Nephron (organoid): ENCODE data around the gene CTSW.

Source experiments
- H3K27ac Mint-ChIP-seq, 3 experiments: 2 replicates each; pipeline ENCODE4 v1.8.0; 2020; ENCODE audit warnings: mixed read lengths in 3 of 3, mild to moderate bottlenecking in 2 of 3, moderate library complexity in 1 of 3
- H3K27me3 Mint-ChIP-seq: 2 replicates; pipeline ENCODE4 v1.8.0; 2021; ENCODE audit warnings: low read depth, mild to moderate bottlenecking, moderate library complexity, mixed read lengths
- H3K36me3 Mint-ChIP-seq: 2 replicates; pipeline ENCODE4 v1.8.0; 2020; ENCODE audit warnings: low read depth, mixed read lengths
- H3K4me1 Mint-ChIP-seq: 2 replicates; pipeline ENCODE4 v1.8.0; 2020; ENCODE audit warnings: mixed read lengths
- H3K4me3 Mint-ChIP-seq, 3 experiments: 2 replicates each; pipeline ENCODE4 v1.8.0; 2020; ENCODE audit warnings: mild to moderate bottlenecking in 3 of 3, mixed read lengths in 3 of 3, moderate library complexity in 2 of 3
- H3K9me3 Mint-ChIP-seq: 2 replicates; pipeline ENCODE4 v1.8.0; 2020; ENCODE audit warnings: mixed read lengths
- TF ChIP-seq, protein P1 (sequence below), 3 experiments: fragments of 200-600 bp; sonication (generic); IDR thresholded peaks; one replicate each; pipeline ENCODE4 v1.5.0; 2021; ENCODE audit warnings: antibody characterized with exemption in 3 of 3; ENCODE audit not compliant: unreplicated experiment in 3 of 3

The CTSW gene

DNA sequence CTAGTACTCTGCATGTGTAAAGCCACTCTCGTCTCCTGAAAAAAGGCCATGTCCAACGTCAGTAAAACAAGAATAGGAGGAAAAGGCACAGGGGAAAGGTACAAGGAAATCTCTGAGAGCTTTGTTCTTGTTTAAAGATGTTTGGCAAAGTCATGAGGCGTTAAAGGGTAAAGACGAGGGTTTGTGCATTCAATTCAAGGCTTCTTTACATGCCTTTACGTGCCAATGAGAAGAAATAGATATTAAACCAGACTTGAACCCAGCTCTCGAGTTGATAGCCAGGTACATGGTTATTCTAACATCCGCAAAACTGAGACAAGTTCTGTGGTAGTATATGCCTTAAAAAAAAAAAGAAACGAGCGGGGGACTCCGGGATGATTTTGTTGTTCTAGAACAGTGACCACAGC is 21.0 kb upstream of the CTSW start:
- Mint-ChIP-seq H3K4me1 (peaks cover 27% of the 10 kb centered on the region), H3K27ac (peak overlapping the region; percentile 97 to 99 (median 99)), H3K4me3 (peak overlapping the region; percentile 90 to 93 (median 92)), H3K27me3 (no peaks in the 10 kb centered on the region), H3K36me3 (peaks cover 42% of the 10 kb centered on the region), H3K9me3 (no peaks in the 10 kb centered on the region)
- TF ChIP-seq, protein P1, sequence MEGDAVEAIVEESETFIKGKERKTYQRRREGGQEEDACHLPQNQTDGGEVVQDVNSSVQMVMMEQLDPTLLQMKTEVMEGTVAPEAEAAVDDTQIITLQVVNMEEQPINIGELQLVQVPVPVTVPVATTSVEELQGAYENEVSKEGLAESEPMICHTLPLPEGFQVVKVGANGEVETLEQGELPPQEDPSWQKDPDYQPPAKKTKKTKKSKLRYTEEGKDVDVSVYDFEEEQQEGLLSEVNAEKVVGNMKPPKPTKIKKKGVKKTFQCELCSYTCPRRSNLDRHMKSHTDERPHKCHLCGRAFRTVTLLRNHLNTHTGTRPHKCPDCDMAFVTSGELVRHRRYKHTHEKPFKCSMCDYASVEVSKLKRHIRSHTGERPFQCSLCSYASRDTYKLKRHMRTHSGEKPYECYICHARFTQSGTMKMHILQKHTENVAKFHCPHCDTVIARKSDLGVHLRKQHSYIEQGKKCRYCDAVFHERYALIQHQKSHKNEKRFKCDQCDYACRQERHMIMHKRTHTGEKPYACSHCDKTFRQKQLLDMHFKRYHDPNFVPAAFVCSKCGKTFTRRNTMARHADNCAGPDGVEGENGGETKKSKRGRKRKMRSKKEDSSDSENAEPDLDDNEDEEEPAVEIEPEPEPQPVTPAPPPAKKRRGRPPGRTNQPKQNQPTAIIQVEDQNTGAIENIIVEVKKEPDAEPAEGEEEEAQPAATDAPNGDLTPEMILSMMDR (IDR thresholded peaks at IDR 0.05; ENCODE audit: unreplicated experiment in 3 of 3) = no peak

DNA sequence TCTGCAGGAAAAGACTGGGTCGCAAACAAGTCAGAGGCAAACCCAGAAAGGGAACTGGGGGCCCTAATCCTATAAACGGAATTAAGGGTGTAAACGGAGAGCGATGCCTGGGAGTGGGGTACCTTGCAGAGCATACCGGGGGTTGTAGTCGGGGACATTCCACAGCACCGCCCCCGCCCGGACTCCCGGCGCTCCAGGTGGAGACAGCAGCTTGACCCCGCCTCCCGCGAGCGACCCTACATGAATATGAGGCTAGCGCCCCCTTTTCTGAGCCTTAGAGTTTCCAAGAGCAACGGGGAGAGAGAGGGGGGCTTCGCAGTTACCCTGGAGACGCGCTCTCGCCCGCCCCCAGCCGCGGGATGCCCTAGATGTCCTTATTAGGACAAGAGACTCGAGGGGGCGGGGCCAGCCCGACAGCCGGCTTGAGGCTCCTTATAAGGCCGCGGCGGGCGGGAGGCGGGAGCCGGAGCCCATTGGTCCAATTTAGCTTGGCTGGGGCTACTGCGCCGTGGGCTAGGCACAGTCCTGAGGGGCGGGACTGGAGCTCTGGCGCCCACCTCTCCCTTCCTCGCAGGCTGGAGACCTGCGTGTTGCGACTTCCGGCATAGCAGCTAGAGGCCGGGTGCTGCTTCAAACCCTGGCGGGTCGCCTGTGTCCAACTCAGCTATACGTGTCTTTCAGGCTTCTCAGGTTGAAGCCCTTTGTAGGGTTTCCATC is 20.4 kb upstream of the CTSW start:
- Mint-ChIP-seq H3K36me3 (peaks cover 36% of the 10 kb centered on the region), H3K4me1 (peaks cover 27% of the 10 kb centered on the region), H3K27me3 (no peaks in the 10 kb centered on the region), H3K27ac (peak overlapping the region; percentile 97 to 99 (median 99)), H3K9me3 (no peaks in the 10 kb centered on the region), H3K4me3 (peak overlapping the region; percentile 90 to 93 (median 92))
- TF ChIP-seq, protein P1 (IDR thresholded peaks at IDR 0.05; ENCODE audit: unreplicated experiment in 3 of 3) = peak in 1 of 3 experiments; percentile 17

DNA sequence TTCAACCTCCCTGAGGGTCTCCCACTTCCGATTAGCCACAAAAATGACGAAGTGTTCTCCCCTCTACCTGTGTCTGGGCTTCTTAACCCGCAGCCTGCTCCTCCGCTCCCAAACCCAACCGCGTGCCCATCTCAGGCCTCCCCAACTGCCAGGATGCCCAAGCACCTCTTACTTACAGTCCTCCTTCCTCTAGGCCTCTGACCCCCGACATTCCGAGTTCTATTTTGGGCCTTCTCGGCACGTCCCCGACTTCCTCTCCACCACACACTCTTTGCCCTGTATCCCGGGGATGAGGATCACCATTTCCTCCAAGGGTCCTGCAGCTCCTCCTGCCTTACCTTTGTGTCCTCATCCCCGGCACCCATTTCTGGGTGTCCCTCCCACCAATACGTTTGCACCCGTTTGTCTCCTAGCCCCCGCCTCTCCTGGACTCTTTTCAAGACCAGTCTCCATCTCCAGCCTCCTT is 19.8 kb upstream of the CTSW start:
- H3K4me1 Mint-ChIP-seq = peaks cover 27% of the 10 kb centered on the region
- H3K9me3 Mint-ChIP-seq = no peaks in the 10 kb centered on the region
- H3K4me3 Mint-ChIP-seq = peak overlapping the region; percentile 90 to 93 (median 92)
- H3K27me3 Mint-ChIP-seq = no peaks in the 10 kb centered on the region
- peaks cover 30% of the 10 kb centered on the region for H3K36me3 Mint-ChIP-seq
- H3K27ac Mint-ChIP-seq = peak overlapping the region; percentile 97 to 99 (median 99)
- TF ChIP-seq, protein P1 (IDR thresholded peaks at IDR 0.05; ENCODE audit: unreplicated experiment in 3 of 3) = no peak

DNA sequence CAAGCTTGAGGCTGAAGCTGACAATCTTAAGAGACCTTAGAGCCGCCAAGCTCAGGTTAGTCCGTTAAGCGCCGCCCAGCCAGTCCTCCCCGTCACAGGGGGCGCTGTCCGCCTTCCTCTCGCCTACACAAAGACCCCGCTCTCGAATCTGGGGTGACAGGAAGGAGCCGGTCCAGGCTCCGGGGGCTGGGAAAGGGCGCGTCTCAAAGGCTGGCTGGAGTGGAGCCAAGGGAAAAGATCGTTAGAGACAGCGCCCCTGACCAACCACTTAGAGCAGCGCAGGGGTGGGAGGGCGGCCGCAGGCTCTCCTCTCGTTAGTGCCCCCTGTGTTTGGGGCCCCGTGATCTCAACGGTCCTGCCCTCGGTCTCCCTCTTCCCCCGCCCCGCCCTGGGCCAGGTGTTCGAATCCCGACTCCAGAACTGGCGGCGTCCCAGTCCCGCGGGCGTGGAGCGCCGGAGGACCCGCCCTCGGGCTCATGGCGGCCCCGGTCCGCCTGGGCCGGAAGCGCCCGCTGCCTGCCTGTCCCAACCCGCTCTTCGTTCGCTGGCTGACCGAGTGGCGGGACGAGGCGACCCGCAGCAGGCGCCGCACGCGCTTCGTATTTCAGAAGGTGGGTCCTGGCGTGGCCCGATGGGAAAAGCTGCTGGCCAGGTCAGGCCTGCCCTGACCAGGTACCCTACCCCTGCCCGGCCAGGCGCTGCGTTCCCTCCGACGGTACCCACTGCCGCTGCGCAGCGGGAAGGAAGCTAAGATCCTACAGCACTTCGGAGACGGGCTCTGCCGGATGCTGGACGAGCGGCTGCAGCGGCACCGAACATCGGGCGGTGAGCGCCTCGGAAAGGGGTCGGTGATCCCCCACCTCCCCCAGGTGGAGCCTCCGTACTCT is 19.1 kb upstream of the CTSW start, which contains the start of gene MUS81:
Gene MUS81 (plus strand): TSS at position 156 of the 887 bp plus-strand sequence. CDS start 321 bp downstream, at position 477.
- Mint-ChIP-seq H3K27ac (peak within 1 kb of the TSS; percentile 97 to 99 (median 99)), H3K9me3 (no peaks in the 10 kb centered on the region), H3K4me1 (peaks cover 27% of the 10 kb centered on the region), H3K27me3 (no peaks in the 10 kb centered on the region), H3K4me3 (peak within 1 kb of the TSS; percentile 90 to 93 (median 92)), H3K36me3 (peaks cover 29% of the 10 kb centered on the region)
- TF ChIP-seq, protein P1 (IDR thresholded peaks at IDR 0.05; ENCODE audit: unreplicated experiment in 3 of 3) = peak; percentile 89 to 95 (median 94)

DNA sequence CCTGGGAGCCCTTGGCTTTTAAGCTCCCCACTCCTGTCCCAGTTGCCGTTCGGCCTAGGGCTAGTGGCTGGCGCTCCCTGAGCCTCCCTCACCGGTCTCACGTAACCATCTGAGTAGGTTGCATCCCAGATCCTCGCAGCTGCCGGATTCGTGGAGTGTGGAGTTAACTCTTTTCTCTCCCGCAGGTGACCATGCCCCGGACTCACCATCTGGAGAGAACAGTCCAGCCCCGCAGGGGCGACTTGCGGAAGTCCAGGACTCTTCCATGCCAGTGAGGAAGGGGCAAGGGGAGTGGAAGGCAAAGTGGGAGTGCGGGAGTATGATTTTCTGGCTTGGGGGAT is 18.5 kb upstream of the CTSW start:
- Mint-ChIP-seq H3K9me3 (no peaks in the 10 kb centered on the region), H3K27me3 (no peaks in the 10 kb centered on the region), H3K36me3 (peaks cover 23% of the 10 kb centered on the region), H3K4me3 (peak overlapping the region; percentile 90 to 93 (median 92)), H3K27ac (peak overlapping the region; percentile 78 to 99 (median 97)), H3K4me1 (peaks cover 22% of the 10 kb centered on the region)
- TF ChIP-seq, protein P1 (IDR thresholded peaks at IDR 0.05; ENCODE audit: unreplicated experiment in 3 of 3) = no peak
